Right renal pelvis (tissue), 4 donors: ENCODE measurements around the gene DPEP2NB. TPM values are rescaled to one million over a fixed set of nuclear protein-coding genes. Genes with fewer than 3 reads are reported as not detected.
"Not testable (repeated sequence)": the region's sequence is repeated elsewhere in the genome, so short reads cannot be mapped to it uniquely, and the experiment has no call there.

Experiments used
- DNase-seq, 4 donors: peaks; one replicate each; pipeline ENCODE4 v3.0.0-alpha.2; 2013; ENCODE audit warnings: low read depth in 4 of 4, low spot score in 3 of 4, missing footprints in 1 of 4
- polyA plus RNA-seq, 4 donors: library from polyadenylated mRNA; unstranded; fragments of 120-200 nt; gene quantifications; one replicate each; pipeline ENCODE4 v1.2.1, GENCODE V29; 2013; ENCODE audit not compliant: insufficient read length in 4 of 4

DPEP2NB gene, protein sequence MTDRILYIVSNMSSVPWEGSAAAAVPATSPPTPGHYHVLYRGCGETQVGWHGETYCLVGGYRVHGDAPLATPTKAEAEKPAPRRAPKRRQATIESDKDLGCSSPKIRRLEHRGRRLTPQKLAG
- polyA plus RNA-seq, result not detected

GRCh38 chr16:68015681-68016080, at the start of gene DPEP2NB:
Gene DPEP2NB (minus strand): TSS chr16:68015911. CDS start chr16:68015770, 141 bp downstream.
- DNase-seq, result no peak

DNA sequence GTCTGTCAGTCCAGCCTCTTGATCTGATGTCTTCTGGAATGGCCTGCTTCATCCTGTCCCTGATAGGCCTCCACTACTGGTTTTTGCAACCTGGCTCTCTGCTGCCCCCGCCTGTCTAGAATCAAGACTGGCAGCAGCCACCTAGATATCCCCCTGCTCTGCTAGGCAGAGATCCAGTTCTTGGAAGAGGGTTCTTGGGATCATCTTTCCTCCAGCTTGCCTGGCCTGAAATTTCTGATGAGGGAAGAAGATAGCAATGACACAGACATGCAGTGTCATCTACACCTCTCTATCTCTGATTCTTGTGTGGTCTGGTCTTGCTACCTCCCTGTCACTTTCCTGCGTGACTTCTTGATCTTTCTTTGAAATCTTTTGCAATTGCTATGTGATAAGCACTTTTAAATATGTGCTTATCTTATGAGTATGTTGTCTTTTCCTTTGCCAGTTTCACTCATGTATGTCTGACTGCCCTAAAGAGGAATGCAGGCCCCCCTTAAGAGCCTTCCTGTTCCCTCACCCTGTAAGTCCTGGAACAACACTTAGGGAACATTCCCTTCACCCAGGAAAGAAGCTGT, 49.2 kb upstream of the DPEP2NB start:
- no peak for DNase-seq

GRCh38 chr16:68062910-68063393, 47.2 kb upstream of the DPEP2NB start:
- DNase-seq, result no peak

- DNase-seq, result no peak
These were observed 45.7 kb upstream of the DPEP2NB start for GRCh38 chr16:68061396-68061795.

DNA sequence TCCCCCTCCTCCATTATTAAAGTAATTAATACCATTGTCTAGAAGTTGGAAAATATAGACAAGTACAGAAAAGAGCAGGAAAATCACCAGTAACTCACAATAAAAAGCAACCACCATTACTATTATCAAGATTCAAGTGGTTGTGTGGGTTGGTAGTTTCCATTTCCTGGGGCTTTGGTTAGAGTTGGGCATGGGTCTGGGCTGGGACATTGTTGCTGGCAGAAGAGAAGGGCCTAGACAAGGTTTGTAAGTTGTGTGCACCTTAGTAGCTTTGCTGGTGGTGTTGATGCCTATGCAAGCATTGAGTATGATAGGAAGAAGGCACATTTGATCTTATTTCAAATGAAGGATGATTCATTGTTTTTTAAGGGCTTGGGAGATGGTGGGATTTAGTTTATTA, 44.1 kb upstream of the DPEP2NB start:
- DNase-seq, result no peak

DNA sequence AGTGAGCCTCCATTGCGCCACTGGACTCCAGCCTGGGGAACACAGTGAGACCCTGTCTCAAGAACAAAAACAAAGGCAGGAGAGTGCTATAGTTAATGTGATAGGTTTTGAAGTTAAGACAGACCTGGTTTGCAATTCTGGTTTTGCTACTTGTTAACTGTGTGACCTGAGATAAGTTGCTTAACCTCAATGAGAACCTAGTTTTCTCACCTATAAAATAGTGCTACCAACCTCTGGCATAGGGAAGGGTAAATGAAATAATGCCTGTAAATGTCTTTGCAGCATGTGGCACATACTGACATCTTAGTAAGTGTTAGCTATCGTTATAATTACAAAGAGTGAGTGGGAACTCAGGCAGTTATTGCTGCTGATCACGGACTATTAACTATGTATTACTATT, 39.7 kb upstream of the DPEP2NB start:
- DNase-seq, result no peak

- DNase-seq, result no peak
These were observed 33.7 kb upstream of the DPEP2NB start for GRCh38 chr16:68049449-68049848.

- DNase-seq, result no peak
These were observed 32.3 kb upstream of the DPEP2NB start for GRCh38 chr16:68047987-68048386.

GRCh38 chr16:68046106-68046505, 30.4 kb upstream of the DPEP2NB start:
- DNase-seq, result no peak

DNA sequence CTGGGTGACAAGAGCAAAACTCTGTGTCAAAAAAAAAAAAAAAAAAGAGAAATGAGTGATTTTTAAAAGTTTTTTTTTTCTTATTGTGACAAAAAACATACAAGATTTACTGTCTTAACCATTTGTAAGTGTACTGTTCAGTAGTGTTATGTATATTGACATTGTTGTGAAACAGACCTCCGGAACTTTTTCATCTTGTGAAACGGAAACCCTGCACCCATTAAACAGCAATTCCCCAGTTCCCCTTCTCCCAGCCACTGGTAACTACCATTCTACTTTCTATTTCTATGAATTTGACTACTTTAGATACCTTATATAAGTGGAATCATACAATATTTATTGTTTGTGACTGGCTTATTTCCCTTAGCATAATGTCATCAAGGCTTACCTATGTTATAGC, 26.1 kb upstream of the DPEP2NB start:
- DNase-seq, result no peak

- DNase-seq, result peak in 2 of 4 donors; percentile 40 to 55
These were observed 25.0 kb upstream of the DPEP2NB start for GRCh38 chr16:68040506-68041288.

GRCh38 chr16:68037841-68038597, 22.3 kb upstream of the DPEP2NB start:
- DNase-seq, result no peak

DNA sequence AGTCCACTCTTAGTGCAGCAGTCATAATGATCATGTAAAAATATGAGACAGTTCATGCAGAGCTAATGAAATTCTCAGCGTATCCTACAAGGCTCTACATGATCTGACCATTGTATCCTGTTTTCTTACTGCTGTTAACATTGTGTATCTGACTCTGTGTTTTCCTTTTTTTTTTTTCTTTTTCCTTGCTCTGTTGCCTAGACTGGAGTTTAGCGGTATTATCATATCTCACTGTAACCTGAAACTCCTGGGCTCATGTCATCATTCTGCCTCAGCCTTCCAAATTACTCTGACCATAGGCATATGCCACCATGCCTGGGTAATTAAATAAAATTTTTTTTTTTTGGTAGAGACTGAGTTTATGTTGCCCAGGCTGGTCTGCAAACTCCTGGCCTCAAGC, 19.5 kb upstream of the DPEP2NB start:
- no peak for DNase-seq

DNA sequence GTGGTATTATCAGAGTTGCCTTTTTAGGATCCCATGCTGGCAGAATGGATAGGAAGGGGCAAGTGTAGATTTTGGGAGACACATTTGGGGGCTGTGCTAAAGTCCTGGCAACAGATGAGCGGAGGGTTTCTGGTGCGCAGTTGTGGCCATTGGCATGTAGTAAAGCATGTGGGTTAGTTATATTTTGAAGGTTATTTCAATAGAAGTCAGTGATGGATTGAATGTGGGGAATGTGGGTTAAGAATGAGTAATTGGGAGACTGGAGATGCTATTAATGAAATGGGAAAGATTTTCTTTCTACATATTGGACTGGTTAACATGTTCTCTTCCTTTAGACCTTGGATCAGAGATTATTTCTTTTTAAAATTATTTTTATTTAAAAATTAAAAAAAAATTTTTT, 17.4 kb upstream of the DPEP2NB start:
- DNase-seq, result no peak

DNA sequence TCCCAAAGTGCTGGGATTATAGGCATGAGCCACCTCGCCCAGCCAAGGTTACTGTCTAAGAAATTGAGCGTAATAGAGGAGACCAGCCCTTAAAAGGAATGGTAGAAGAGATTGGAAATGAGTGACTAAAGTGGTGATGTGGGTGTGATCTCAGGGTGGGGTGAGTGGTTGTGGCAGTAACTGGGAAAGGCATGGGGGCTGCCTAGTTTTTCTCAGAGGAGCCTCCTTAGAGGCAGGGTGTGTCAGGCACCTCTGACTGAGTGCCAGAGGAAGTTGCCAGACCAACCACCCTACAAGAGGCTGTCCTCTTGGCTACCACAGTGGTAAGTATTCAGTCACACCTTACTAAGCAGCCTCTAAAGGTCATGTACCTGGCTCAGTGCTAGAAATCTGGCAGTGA, 16.2 kb upstream of the DPEP2NB start:
- DNase-seq, result no peak

DNA sequence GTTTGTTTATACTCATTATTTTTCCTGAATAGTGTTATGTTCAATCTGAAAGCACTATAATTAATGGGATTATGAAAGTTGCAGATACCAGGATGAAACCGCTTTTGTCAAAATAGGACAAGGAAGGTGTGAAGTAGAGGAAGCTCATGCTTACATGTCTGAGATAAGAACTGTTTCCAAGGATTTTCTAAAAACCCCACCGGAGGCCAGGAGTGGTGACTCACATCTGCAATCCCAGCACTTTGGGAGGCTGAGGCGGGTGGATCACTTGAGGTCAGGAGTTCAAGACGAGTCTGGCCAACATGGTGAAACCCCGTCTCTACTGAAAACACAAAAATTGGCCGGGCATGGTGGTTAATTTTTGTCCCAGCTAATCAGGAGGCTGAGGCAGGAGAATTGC, 14.4 kb upstream of the DPEP2NB start:
- not testable (repeated sequence) for DNase-seq

GRCh38 chr16:68028996-68029395, 13.3 kb upstream of the DPEP2NB start:
- DNase-seq, result no peak

DNA sequence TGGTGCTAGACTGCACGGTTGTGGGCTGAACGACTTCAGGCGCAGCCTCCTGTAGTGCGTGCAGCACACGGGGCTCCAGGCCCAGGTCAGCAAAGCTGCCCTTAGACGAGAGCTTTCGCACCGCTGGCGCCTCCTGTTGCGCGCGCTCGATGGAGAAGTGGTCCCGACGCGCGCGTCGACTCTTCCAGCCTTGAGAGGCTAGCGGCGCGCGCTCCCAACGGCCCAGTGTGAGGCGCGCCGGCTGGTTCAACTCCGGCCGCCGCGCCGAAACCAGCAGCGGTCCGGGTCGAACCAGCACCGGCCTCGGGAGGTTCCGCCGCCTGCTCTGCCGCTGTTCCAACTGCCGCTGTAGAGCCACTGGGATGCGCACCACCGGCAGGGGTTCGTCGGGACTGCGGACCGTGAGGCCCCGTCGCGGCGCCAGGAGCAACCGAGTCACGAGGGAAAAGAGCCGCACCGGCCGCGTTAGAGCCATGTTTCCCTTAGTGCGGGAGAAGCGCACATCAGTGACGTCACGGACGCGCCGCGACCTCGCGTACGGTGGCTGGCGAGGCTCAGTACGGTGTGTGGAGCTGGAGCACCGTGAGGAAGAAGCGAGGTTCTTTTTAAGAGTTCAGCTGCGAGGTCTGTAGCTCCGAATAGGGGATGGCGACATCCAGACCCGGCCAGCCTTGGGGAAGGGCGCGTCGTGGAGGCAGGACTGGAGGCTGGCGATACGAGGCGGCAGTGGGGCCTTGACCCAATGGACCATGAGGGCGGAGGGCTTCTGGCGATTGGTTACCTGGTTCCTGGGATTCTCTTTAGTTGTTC, 7.2 kb upstream of the DPEP2NB start, which contains the start of the genes DDX28 and DUS2:
DDX28 (minus strand) TSS at position 505 of the 810 bp plus-strand sequence; CDS start at position 475, 30 bp downstream.
DUS2 (plus strand) TSS at position 557 of the 810 bp plus-strand sequence. CDS start 14,740 bp downstream, outside the sequence.
- DNase-seq, result peak; percentile 81 to 95 (median 86)

DNA sequence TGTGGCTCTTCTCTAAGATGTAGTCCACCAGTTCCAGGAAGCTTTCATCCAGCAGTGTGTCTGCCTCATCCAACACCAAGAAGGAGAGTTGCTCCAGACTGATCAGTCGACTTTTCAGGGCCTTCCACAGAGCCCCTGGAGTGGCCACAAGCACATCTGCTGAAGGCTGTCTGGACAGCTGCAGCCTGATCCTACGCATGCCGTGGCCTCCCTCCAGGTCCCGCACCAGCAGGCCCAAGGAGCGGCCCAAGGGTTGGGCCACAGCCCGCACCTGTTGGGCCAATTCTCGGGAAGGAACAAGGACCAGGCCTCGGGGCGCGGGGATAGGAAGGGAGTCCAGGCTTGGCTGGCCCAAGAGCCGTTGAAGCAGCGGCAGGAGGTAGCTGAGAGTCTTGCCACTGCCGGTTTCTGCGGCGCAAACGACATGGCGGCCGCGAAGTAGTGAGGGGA, 6.6 kb upstream of the DPEP2NB start:
- DNase-seq, result no peak

GRCh38 chr16:68021490-68021889, 5.8 kb upstream of the DPEP2NB start:
- DNase-seq, result no peak
